A549 (cell line): ENCODE measurements around the gene RPL4.

Experiments used
- CBX2 ChIP-seq: fragments of 200-600 bp; sonication (generic); IDR thresholded peaks from 2 replicates; pipeline ENCODE4 v1.6.1; 2016; ENCODE audit warnings: low read depth, mild to moderate bottlenecking, borderline replicate concordance
- CBX8 ChIP-seq: fragments of 200-600 bp; sonication (generic); IDR thresholded peaks from 2 replicates; pipeline ENCODE4 v1.6.1; 2016
- CEBPB ChIP-seq, 2 experiments: fragments of >200 bp in 1 of 2; sonication (Bioruptor Twin) in 1 of 2; formaldehyde crosslinking in 1 of 2; IDR thresholded peaks; 2 replicates each; pipeline ENCODE4 v1.6.1; 2012 to 2016
- CHD2 ChIP-seq: fragments of 150-350 bp; IDR thresholded peaks from 2 replicates; pipeline ENCODE4 v1.6.1; 2014; ENCODE audit warnings: low read length; ENCODE audit not compliant: partially characterized antibody
- CTCF ChIP-seq: fragments of >200 bp; sonication (Bioruptor Twin); formaldehyde crosslinking; IDR thresholded peaks from 3 replicates; pipeline ENCODE4 v1.5.1; 2016
- EP300 ChIP-seq, 2 experiments: fragments of >200 bp; sonication (Bioruptor Twin); formaldehyde crosslinking; IDR thresholded peaks; 2 replicates in 1 of 2; 3 replicates in 1 of 2; pipeline ENCODE4 v1.6.1; 2016 to 2017
- ESRRA ChIP-seq: fragments of 150-350 bp; IDR thresholded peaks from 2 replicates; pipeline ENCODE4 v1.6.1; 2014; ENCODE audit warnings: mild to moderate bottlenecking, low read length, borderline replicate concordance
- FOSL2 ChIP-seq, 2 experiments: fragments of 450-650 bp in 1 of 2; fragments of >200 bp in 1 of 2; sonication (Bioruptor Twin) in 1 of 2; formaldehyde crosslinking; IDR thresholded peaks; 2 replicates each; pipeline versions ENCODE4 v1.5.0 to v1.6.1; 2016 to 2020; ENCODE audit warnings: mild to moderate bottlenecking in 1 of 2, moderate library complexity in 1 of 2
- MAX ChIP-seq: IDR thresholded peaks from 2 replicates; pipeline ENCODE4 v1.6.1; 2012
- POLR2A ChIP-seq: IDR thresholded peaks from 2 replicates; pipeline ENCODE4 v1.6.1; 2012; ENCODE audit warnings: mild to moderate bottlenecking, low read length
- RCOR1 ChIP-seq: fragments of 150-350 bp; IDR thresholded peaks from 2 replicates; pipeline ENCODE4 v1.6.1; 2014; ENCODE audit warnings: antibody characterized with exemption, low read length, low read depth
- RFX5 ChIP-seq: fragments of 450-650 bp; IDR thresholded peaks from 2 replicates; pipeline ENCODE4 v1.7.1; 2014; ENCODE audit warnings: antibody characterized with exemption, mild to moderate bottlenecking, moderate library complexity
- USF2 ChIP-seq: fragments of 450-650 bp; IDR thresholded peaks from 2 replicates; pipeline ENCODE4 v1.6.1; 2014; ENCODE audit warnings: antibody characterized with exemption
- TF ChIP-seq, protein P1 (sequence below): fragments of 200-600 bp; sonication (generic); IDR thresholded peaks from 2 replicates; pipeline ENCODE4 v1.6.1; 2016; ENCODE audit warnings: antibody characterized with exemption, mild to moderate bottlenecking, moderate library complexity

DNA sequence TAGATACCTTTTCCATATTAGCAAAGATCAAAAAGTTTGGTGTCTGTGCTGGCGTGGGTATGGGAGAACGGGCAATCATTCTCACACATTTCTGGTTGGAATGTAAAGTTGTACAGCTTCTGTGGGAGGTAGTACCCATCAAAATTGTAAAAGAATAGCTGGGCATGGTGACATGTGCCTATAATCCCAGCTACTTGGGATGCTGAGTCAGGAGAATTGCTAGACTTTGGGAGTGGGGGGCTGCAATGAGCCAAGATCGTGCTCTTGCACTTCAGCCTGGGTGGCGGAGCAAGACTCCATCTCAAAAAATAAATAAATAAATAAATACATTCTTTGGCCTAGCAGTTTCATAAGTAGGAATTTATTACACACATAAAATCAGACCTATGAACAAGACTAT, 38.2 kb upstream of the RPL4 start:
- TF ChIP-seq EP300 (IDR thresholded peaks at IDR 0.05): no peak
- no peak for TF ChIP-seq RFX5
- TF ChIP-seq MAX: no peak
- TF ChIP-seq CBX2: no peak
- no peak for TF ChIP-seq RCOR1
- TF ChIP-seq USF2: no peak
- TF ChIP-seq POLR2A: no peak
- TF ChIP-seq CHD2: no peak
- TF ChIP-seq, protein P1, sequence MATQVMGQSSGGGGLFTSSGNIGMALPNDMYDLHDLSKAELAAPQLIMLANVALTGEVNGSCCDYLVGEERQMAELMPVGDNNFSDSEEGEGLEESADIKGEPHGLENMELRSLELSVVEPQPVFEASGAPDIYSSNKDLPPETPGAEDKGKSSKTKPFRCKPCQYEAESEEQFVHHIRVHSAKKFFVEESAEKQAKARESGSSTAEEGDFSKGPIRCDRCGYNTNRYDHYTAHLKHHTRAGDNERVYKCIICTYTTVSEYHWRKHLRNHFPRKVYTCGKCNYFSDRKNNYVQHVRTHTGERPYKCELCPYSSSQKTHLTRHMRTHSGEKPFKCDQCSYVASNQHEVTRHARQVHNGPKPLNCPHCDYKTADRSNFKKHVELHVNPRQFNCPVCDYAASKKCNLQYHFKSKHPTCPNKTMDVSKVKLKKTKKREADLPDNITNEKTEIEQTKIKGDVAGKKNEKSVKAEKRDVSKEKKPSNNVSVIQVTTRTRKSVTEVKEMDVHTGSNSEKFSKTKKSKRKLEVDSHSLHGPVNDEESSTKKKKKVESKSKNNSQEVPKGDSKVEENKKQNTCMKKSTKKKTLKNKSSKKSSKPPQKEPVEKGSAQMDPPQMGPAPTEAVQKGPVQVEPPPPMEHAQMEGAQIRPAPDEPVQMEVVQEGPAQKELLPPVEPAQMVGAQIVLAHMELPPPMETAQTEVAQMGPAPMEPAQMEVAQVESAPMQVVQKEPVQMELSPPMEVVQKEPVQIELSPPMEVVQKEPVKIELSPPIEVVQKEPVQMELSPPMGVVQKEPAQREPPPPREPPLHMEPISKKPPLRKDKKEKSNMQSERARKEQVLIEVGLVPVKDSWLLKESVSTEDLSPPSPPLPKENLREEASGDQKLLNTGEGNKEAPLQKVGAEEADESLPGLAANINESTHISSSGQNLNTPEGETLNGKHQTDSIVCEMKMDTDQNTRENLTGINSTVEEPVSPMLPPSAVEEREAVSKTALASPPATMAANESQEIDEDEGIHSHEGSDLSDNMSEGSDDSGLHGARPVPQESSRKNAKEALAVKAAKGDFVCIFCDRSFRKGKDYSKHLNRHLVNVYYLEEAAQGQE: no peak
- no peak for TF ChIP-seq CTCF
- no peak for TF ChIP-seq ESRRA
- no peak for TF ChIP-seq CEBPB (IDR thresholded peaks at IDR 0.05)
- TF ChIP-seq CBX8: no peak
- no peak for TF ChIP-seq FOSL2 (IDR thresholded peaks at IDR 0.05)
- TF ChIP-seq FOSL2 (CRISPR knock-in tag; IDR thresholded peaks at IDR 0.05): no peak
